ENCODE measurements around the gene AGBL4.

Gene AGBL4

GRCh38 chr1:48555271-48555670 is 1468.5 kb downstream of the AGBL4 start:
- Histone ChIP-seq H3K9me3 (ENCODE audit: control insufficient read depth in 1 of 2, low read length in 2 of 2) (no peaks in the 10 kb centered on the region), H3K4me3 (ENCODE audit: low read depth in 1 of 2, low read length in 2 of 2) (no peak overlapping the region), H3K27me3 (ENCODE audit: control insufficient read depth in 1 of 2, insufficient read depth in 2 of 2, low read length in 2 of 2) (no peaks in the 10 kb centered on the region), H3K36me3 (ENCODE audit: control insufficient read depth in 1 of 2, insufficient read depth in 2 of 2, low read length in 2 of 2) (no peaks in the 10 kb centered on the region), H3K4me1 (ENCODE audit: control insufficient read depth in 1 of 2, insufficient read depth in 2 of 2, low read length in 2 of 2) (no peaks in the 10 kb centered on the region), H3K27ac (ENCODE audit: low read depth, low read length) (no peak overlapping the region), H3K9ac (ENCODE audit: low read depth in 1 of 2, low read length in 2 of 2) (no peak overlapping the region)

GRCh38 chr1:48552903-48553606 is 1470.7 kb downstream of the AGBL4 start:
- no peaks in the 10 kb centered on the region for H3K9me3 ChIP-seq (ENCODE audit: control insufficient read depth in 1 of 2, low read length in 2 of 2)
- H3K4me1 ChIP-seq (ENCODE audit: control insufficient read depth in 1 of 2, insufficient read depth in 2 of 2, low read length in 2 of 2): no peaks in the 10 kb centered on the region
- H3K36me3 ChIP-seq (ENCODE audit: control insufficient read depth in 1 of 2, insufficient read depth in 2 of 2, low read length in 2 of 2): no peaks in the 10 kb centered on the region
- no peak overlapping the region for H3K27ac ChIP-seq (ENCODE audit: low read depth, low read length)
- no peak overlapping the region for H3K9ac ChIP-seq (ENCODE audit: low read depth in 1 of 2, low read length in 2 of 2)
- no peak overlapping the region for H3K4me3 ChIP-seq (ENCODE audit: low read depth in 1 of 2, low read length in 2 of 2)
- no peaks in the 10 kb centered on the region for H3K27me3 ChIP-seq (ENCODE audit: control insufficient read depth in 1 of 2, insufficient read depth in 2 of 2, low read length in 2 of 2)

- H3K4me3 ChIP-seq (ENCODE audit: low read depth in 1 of 2, low read length in 2 of 2): no peak overlapping the region
Observed at GRCh38 chr1:48552420-48552819, 1471.3 kb downstream of the AGBL4 start.

GRCh38 chr1:48548985-48549384 is 1474.8 kb downstream of the AGBL4 start:
- Histone ChIP-seq H3K9me3 (ENCODE audit: control insufficient read depth in 1 of 2, low read length in 2 of 2) (no peaks in the 10 kb centered on the region), H3K9ac (ENCODE audit: low read depth in 1 of 2, low read length in 2 of 2) (no peak overlapping the region), H3K4me1 (ENCODE audit: control insufficient read depth in 1 of 2, insufficient read depth in 2 of 2, low read length in 2 of 2) (no peaks in the 10 kb centered on the region), H3K27me3 (ENCODE audit: control insufficient read depth in 1 of 2, insufficient read depth in 2 of 2, low read length in 2 of 2) (no peaks in the 10 kb centered on the region), H3K27ac (ENCODE audit: low read depth, low read length) (no peak overlapping the region), H3K36me3 (ENCODE audit: control insufficient read depth in 1 of 2, insufficient read depth in 2 of 2, low read length in 2 of 2) (no peaks in the 10 kb centered on the region), H3K4me3 (ENCODE audit: low read depth in 1 of 2, low read length in 2 of 2) (no peak overlapping the region)

More at GRCh38 chr1:48552420-48552819, 1471.3 kb downstream of the AGBL4 start:
- Histone ChIP-seq H3K9me3 (ENCODE audit: control insufficient read depth in 1 of 2, low read length in 2 of 2) (no peaks in the 10 kb centered on the region), H3K36me3 (ENCODE audit: control insufficient read depth in 1 of 2, insufficient read depth in 2 of 2, low read length in 2 of 2) (no peaks in the 10 kb centered on the region), H3K4me1 (ENCODE audit: control insufficient read depth in 1 of 2, insufficient read depth in 2 of 2, low read length in 2 of 2) (no peaks in the 10 kb centered on the region), H3K9ac (ENCODE audit: low read depth in 1 of 2, low read length in 2 of 2) (no peak overlapping the region), H3K27me3 (ENCODE audit: control insufficient read depth in 1 of 2, insufficient read depth in 2 of 2, low read length in 2 of 2) (no peaks in the 10 kb centered on the region), H3K27ac (ENCODE audit: low read depth, low read length) (no peak overlapping the region)

- Histone ChIP-seq H3K27me3 (ENCODE audit: control insufficient read depth in 1 of 2, insufficient read depth in 2 of 2, low read length in 2 of 2) (no peaks in the 10 kb centered on the region), H3K27ac (ENCODE audit: low read depth, low read length) (no peak overlapping the region), H3K9ac (ENCODE audit: low read depth in 1 of 2, low read length in 2 of 2) (no peak overlapping the region), H3K4me3 (ENCODE audit: low read depth in 1 of 2, low read length in 2 of 2) (no peak overlapping the region), H3K9me3 (ENCODE audit: control insufficient read depth in 1 of 2, low read length in 2 of 2) (no peaks in the 10 kb centered on the region), H3K36me3 (ENCODE audit: control insufficient read depth in 1 of 2, insufficient read depth in 2 of 2, low read length in 2 of 2) (no peaks in the 10 kb centered on the region), H3K4me1 (ENCODE audit: control insufficient read depth in 1 of 2, insufficient read depth in 2 of 2, low read length in 2 of 2) (no peaks in the 10 kb centered on the region)
Observed at GRCh38 chr1:48547561-48548220, 1476.1 kb downstream of the AGBL4 start.

- H3K36me3 ChIP-seq (ENCODE audit: control insufficient read depth in 1 of 2, insufficient read depth in 2 of 2, low read length in 2 of 2): no peaks in the 10 kb centered on the region
- H3K9ac ChIP-seq (ENCODE audit: low read depth in 1 of 2, low read length in 2 of 2): no peak overlapping the region
- no peaks in the 10 kb centered on the region for H3K27me3 ChIP-seq (ENCODE audit: control insufficient read depth in 1 of 2, insufficient read depth in 2 of 2, low read length in 2 of 2)
- no peak overlapping the region for H3K27ac ChIP-seq (ENCODE audit: low read depth, low read length)
- no peak overlapping the region for H3K4me3 ChIP-seq (ENCODE audit: low read depth in 1 of 2, low read length in 2 of 2)
- no peaks in the 10 kb centered on the region for H3K4me1 ChIP-seq (ENCODE audit: control insufficient read depth in 1 of 2, insufficient read depth in 2 of 2, low read length in 2 of 2)
- H3K9me3 ChIP-seq (ENCODE audit: control insufficient read depth in 1 of 2, low read length in 2 of 2): no peaks in the 10 kb centered on the region
Observed at GRCh38 chr1:48543854-48544253, 1479.9 kb downstream of the AGBL4 start.

GRCh38 chr1:48540587-48540986 is 1483.2 kb downstream of the AGBL4 start:
- no peaks in the 10 kb centered on the region for H3K36me3 ChIP-seq (ENCODE audit: control insufficient read depth in 1 of 2, insufficient read depth in 2 of 2, low read length in 2 of 2)
- H3K4me1 ChIP-seq (ENCODE audit: control insufficient read depth in 1 of 2, insufficient read depth in 2 of 2, low read length in 2 of 2): no peaks in the 10 kb centered on the region
- no peak overlapping the region for H3K27ac ChIP-seq (ENCODE audit: low read depth, low read length)

DNA sequence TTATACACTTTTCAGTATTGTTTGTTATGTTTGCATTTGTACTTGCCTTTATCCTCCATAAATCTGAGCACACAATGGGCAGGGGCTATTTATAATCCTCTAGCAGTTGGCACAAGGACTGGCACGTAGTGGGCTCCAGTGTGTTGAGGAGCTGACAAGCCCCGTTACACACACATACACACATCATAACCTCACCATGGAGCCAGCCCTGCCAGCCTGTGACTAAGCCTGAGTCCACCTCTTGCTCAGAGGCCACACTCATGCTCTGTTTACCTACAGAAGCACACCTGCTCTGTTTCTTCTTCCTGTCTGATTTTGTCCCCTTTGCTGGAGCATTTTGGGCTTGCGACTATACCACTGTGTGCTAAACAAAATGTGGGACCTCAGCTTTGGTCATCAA is 1487.3 kb downstream of the AGBL4 start:
- no peaks in the 10 kb centered on the region for H3K9me3 ChIP-seq (ENCODE audit: control insufficient read depth in 1 of 2, low read length in 2 of 2)
- H3K9ac ChIP-seq (ENCODE audit: low read depth in 1 of 2, low read length in 2 of 2): no peak overlapping the region
- H3K27me3 ChIP-seq (ENCODE audit: control insufficient read depth in 1 of 2, insufficient read depth in 2 of 2, low read length in 2 of 2): peaks cover 0 to 3% of the 10 kb centered on the region in 2 donors
- H3K27ac ChIP-seq (ENCODE audit: low read depth, low read length): no peak overlapping the region
- no peaks in the 10 kb centered on the region for H3K36me3 ChIP-seq (ENCODE audit: control insufficient read depth in 1 of 2, insufficient read depth in 2 of 2, low read length in 2 of 2)
- no peak overlapping the region for H3K4me3 ChIP-seq (ENCODE audit: low read depth in 1 of 2, low read length in 2 of 2)
- no peaks in the 10 kb centered on the region for H3K4me1 ChIP-seq (ENCODE audit: control insufficient read depth in 1 of 2, insufficient read depth in 2 of 2, low read length in 2 of 2)

More at GRCh38 chr1:48540587-48540986, 1483.2 kb downstream of the AGBL4 start:
- H3K4me3 ChIP-seq (ENCODE audit: low read depth in 1 of 2, low read length in 2 of 2): no peak overlapping the region
- no peak overlapping the region for H3K9ac ChIP-seq (ENCODE audit: low read depth in 1 of 2, low read length in 2 of 2)
- peaks cover 0 to 3% of the 10 kb centered on the region in 2 donors for H3K27me3 ChIP-seq (ENCODE audit: control insufficient read depth in 1 of 2, insufficient read depth in 2 of 2, low read length in 2 of 2)
- no peaks in the 10 kb centered on the region for H3K9me3 ChIP-seq (ENCODE audit: control insufficient read depth in 1 of 2, low read length in 2 of 2)

- H3K9ac ChIP-seq (ENCODE audit: low read depth in 1 of 2, low read length in 2 of 2): no peak overlapping the region
- no peaks in the 10 kb centered on the region for H3K4me1 ChIP-seq (ENCODE audit: control insufficient read depth in 1 of 2, insufficient read depth in 2 of 2, low read length in 2 of 2)
- H3K9me3 ChIP-seq (ENCODE audit: control insufficient read depth in 1 of 2, low read length in 2 of 2): no peaks in the 10 kb centered on the region
- no peaks in the 10 kb centered on the region for H3K36me3 ChIP-seq (ENCODE audit: control insufficient read depth in 1 of 2, insufficient read depth in 2 of 2, low read length in 2 of 2)
- peaks cover 0 to 3% of the 10 kb centered on the region in 2 donors for H3K27me3 ChIP-seq (ENCODE audit: control insufficient read depth in 1 of 2, insufficient read depth in 2 of 2, low read length in 2 of 2)
- no peak overlapping the region for H3K4me3 ChIP-seq (ENCODE audit: low read depth in 1 of 2, low read length in 2 of 2)
- no peak overlapping the region for H3K27ac ChIP-seq (ENCODE audit: low read depth, low read length)
Observed at GRCh38 chr1:48532976-48533375, 1490.8 kb downstream of the AGBL4 start.

GRCh38 chr1:48530727-48531351 is 1492.9 kb downstream of the AGBL4 start:
- H3K27me3 ChIP-seq (ENCODE audit: control insufficient read depth in 1 of 2, insufficient read depth in 2 of 2, low read length in 2 of 2): no peaks in the 10 kb centered on the region
- H3K27ac ChIP-seq (ENCODE audit: low read depth, low read length): no peak overlapping the region

More at GRCh38 chr1:48530727-48531351, 1492.9 kb downstream of the AGBL4 start:
- H3K4me3 ChIP-seq (ENCODE audit: low read depth in 1 of 2, low read length in 2 of 2): no peak overlapping the region
- no peaks in the 10 kb centered on the region for H3K9me3 ChIP-seq (ENCODE audit: control insufficient read depth in 1 of 2, low read length in 2 of 2)
- H3K36me3 ChIP-seq (ENCODE audit: control insufficient read depth in 1 of 2, insufficient read depth in 2 of 2, low read length in 2 of 2): no peaks in the 10 kb centered on the region
- no peak overlapping the region for H3K9ac ChIP-seq (ENCODE audit: low read depth in 1 of 2, low read length in 2 of 2)
- peaks cover 12% of the 10 kb centered on the region in 2 donors for H3K4me1 ChIP-seq (ENCODE audit: control insufficient read depth in 1 of 2, insufficient read depth in 2 of 2, low read length in 2 of 2)

All from duodenal mucosa (tissue), 2 donors.